Diencephalon (tissue), 1 donor: ENCODE results near the gene POF1B. TPM values are rescaled to one million over a fixed set of nuclear protein-coding genes. Genes with fewer than 3 reads are reported as not detected.

Source experiments
- total RNA-seq: library from RNA; depleted of rRNA; stranded (reverse); fragments of >200 nt; gene quantifications from one replicate; pipeline ENCODE4 v1.2.3, GENCODE V29; 2014

Gene POF1B, protein sequence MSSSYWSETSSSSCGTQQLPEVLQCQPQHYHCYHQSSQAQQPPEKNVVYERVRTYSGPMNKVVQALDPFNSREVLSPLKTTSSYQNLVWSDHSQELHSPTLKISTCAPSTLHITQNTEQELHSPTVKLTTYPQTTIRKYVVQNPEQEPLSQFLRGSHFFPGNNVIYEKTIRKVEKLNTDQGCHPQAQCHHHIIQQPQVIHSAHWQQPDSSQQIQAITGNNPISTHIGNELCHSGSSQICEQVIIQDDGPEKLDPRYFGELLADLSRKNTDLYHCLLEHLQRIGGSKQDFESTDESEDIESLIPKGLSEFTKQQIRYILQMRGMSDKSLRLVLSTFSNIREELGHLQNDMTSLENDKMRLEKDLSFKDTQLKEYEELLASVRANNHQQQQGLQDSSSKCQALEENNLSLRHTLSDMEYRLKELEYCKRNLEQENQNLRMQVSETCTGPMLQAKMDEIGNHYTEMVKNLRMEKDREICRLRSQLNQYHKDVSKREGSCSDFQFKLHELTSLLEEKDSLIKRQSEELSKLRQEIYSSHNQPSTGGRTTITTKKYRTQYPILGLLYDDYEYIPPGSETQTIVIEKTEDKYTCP
- total RNA-seq: 0.23 TPM

DNA sequence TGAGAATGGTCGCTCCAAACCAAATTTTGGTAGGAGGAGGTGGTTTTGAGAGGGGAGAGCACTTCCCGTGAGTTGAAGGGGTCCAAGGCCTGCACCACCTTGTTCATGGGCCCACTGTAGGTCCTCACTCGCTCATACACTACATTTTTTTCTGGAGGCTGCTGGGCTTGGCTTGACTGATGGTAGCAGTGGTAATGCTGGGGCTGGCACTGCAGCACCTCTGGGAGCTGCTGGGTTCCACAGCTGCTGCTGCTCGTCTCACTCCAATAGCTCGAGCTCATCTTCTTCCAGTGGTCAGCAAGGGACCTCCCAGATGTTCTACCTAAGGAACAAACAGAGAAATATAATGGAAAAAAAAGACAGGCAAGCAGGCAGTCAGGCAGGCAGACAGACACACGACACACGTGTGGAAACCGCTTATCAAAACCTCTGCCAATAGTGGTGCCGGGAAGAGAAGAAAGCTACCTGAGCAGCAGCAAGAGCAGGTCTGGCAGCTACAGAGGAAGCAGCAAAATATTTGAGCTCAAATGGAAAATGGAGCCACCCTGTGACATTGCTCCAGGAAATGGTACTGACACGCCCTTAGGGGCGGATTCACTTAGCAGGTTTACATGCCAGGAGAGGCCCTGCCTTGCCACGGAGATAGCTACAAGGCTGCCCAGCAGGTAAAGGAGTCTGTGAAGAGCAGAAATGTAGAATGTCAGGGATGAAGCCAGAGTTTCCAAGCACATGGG is at the start of gene POF1B:
Gene POF1B, minus strand, starts transcription at position 492 of the 734 bp plus-strand sequence. Its CDS starts 211 bp downstream, at position 281.

DNA sequence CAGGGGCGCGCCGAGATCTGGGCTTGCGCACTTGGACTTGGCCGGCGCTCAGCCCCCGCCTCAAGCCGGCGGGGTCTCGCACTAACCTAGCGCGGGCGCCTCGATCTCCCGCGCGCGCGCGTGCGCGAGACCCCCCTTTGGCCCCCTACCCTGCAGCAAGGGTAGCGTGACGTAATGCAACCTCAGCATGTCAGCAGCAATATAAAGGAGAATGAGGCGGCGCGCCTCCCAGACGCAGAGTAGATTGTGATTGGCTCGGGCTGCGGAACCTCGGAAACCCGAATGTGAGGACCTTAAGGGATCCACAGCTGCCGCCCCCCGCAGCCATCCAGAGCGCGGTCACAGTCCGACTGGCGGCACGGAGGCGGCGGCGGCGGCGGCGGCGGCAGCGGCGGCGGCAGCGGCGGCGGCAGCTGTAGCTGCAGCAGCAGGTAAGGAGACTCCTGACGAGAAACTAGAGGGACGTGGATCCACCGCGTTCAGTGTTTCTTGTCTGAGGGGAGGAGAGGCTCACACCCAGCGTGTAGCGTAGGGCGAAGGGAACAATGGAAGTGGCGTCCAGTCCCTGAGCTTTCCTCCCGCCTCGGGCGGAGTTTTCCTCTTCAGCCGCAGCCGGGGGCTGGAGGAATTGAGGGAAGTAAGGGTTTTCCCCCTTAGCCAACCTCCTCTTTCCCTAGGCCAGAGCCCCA is 135.6 kb downstream of the POF1B start, which contains the start of the genes SATL1 and ZNF711:
Gene SATL1, minus strand, starts transcription at position 19 of the 689 bp plus-strand sequence. CDS start 134,811 bp downstream, outside the sequence.
Gene ZNF711, plus strand, starts transcription at position 231 of the 689 bp plus-strand sequence. CDS start 3,582 bp downstream, outside the sequence.

Other genes starting within 250 kb of the POF1B start
- gene SATL1, start 135.9 kb downstream of the POF1B start, total RNA-seq: 2.5 TPM
- 87.4 TPM for gene ZNF711, start 135.7 kb downstream of the POF1B start, total RNA-seq